ENCODE results near the gene AQP6.

The AQP6 gene

DNA sequence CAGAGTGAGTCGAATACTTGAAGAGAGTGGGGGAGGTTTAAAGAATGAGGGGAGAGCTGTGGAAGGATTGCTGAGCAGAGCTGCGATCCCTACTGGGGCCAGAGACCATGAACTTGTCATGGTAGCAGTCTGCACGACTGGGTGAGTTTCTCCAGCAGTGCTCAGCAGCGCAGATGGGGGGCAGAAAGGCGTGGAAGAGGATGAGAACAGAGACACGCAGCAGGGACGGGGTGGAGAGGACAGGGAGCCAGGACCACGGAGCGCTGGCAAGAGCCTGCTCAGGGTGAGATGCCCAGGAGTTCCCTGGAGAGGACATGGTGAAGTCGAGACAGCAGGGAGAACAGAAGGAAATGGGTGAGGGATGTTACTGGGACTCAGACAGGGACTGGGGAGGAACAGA is 2.1 kb upstream of the AQP6 start:
- H3K4me3 ChIP-seq (ENCODE audit: insufficient read depth in 1 of 2, low read depth in 1 of 2, low read length in 2 of 2) = no peak overlapping the region
- no peak overlapping the region for H4K91ac ChIP-seq (ENCODE audit: low read length)
- no peak overlapping the region for H2BK15ac ChIP-seq (ENCODE audit: low read depth, poor library complexity, severe bottlenecking)
- H3K27me3 ChIP-seq (ENCODE audit: control insufficient read depth in 1 of 2, insufficient read depth in 1 of 2, low read length in 2 of 2) = peaks cover 48 to 71% of the 10 kb centered on the region in 2 experiments
- H3K18ac ChIP-seq (ENCODE audit: low read depth in 1 of 2, low read length in 2 of 2) = no peak overlapping the region
- no peak overlapping the region for H2BK120ac ChIP-seq (ENCODE audit: low read depth, low read length)
- H3K23ac ChIP-seq (ENCODE audit: low read length in 2 of 2) = no peak overlapping the region
- H2AK5ac ChIP-seq (ENCODE audit: low read length, severe bottlenecking) = no peak overlapping the region
- H3K4me2 ChIP-seq (ENCODE audit: low read length, poor library complexity, severe bottlenecking) = no peak overlapping the region
- H3K4ac ChIP-seq (ENCODE audit: low read depth in 1 of 2, low read length in 2 of 2) = no peak overlapping the region
- no peaks in the 10 kb centered on the region for H3K79me1 ChIP-seq (replicated peaks; ENCODE audit: low read length, poor library complexity, severe bottlenecking)
- no peak overlapping the region for H3K27ac ChIP-seq (ENCODE audit: low read length, poor library complexity, severe bottlenecking)
- peaks cover 14% of the 10 kb centered on the region for H3K4me1 ChIP-seq (ENCODE audit: control insufficient read depth, insufficient read depth, low read depth, low read length)
- no peak overlapping the region for H2AFZ ChIP-seq (ENCODE audit: low read depth, low read length)
- H4K8ac ChIP-seq (ENCODE audit: low read length) = no peak overlapping the region
- WGBS = 72% methylated on average over 10 of the region's 10 CpGs
- no peak overlapping the region for H2BK12ac ChIP-seq (ENCODE audit: low read length in 2 of 2)
- no peaks in the 10 kb centered on the region for H3K36me3 ChIP-seq (ENCODE audit: control insufficient read depth in 1 of 2, insufficient read depth in 2 of 2, low read depth in 1 of 2, low read length in 2 of 2)
- H3K14ac ChIP-seq (ENCODE audit: low read length in 2 of 2) = peak overlapping the region in 1 of 2 experiments; percentile 35
- DNase-seq = no peak
- H3K9me3 ChIP-seq (ENCODE audit: control insufficient read depth, low read length) = no peaks in the 10 kb centered on the region
- no peak overlapping the region for H3K9ac ChIP-seq (ENCODE audit: low read length)
- H2BK5ac ChIP-seq (ENCODE audit: low read depth, low read length, poor library complexity, severe bottlenecking) = no peak overlapping the region

DNA sequence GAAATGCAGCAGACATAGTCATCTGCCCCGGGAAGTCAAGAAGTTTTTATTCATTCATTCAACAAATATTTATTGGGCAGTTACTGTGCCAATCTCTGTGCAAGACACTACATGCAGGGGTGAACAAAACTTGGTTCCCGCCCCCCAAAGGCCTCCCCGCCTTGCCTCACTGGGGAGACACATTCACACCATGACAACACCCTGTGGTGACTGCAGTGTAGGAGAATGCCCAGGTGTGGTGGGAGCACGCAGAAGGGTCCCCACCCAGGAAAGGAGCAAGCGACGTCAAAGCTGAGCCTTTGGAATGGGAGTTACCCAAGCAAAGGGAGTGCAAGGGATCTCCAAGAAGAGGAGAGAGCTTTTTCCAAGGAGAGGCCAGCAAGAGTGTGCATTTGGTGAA is 1.6 kb upstream of the AQP6 start:
- H3K4me2 ChIP-seq (ENCODE audit: low read length, poor library complexity, severe bottlenecking) = no peak overlapping the region
- no peak overlapping the region for H2AFZ ChIP-seq (ENCODE audit: low read depth, low read length)
- H3K79me1 ChIP-seq (replicated peaks; ENCODE audit: low read length, poor library complexity, severe bottlenecking) = no peaks in the 10 kb centered on the region
- H3K27ac ChIP-seq (ENCODE audit: low read length, poor library complexity, severe bottlenecking) = no peak overlapping the region
- 90% methylated on average over 5 of the region's 6 CpGs for WGBS
- H2AK5ac ChIP-seq (ENCODE audit: low read length, severe bottlenecking) = no peak overlapping the region
- H2BK120ac ChIP-seq (ENCODE audit: low read depth, low read length) = no peak overlapping the region
- peaks cover 14% of the 10 kb centered on the region for H3K4me1 ChIP-seq (ENCODE audit: control insufficient read depth, insufficient read depth, low read depth, low read length)
- H3K36me3 ChIP-seq (ENCODE audit: control insufficient read depth in 1 of 2, insufficient read depth in 2 of 2, low read depth in 1 of 2, low read length in 2 of 2) = no peaks in the 10 kb centered on the region
- H4K8ac ChIP-seq (ENCODE audit: low read length) = no peak overlapping the region
- no peak overlapping the region for H3K4me3 ChIP-seq (ENCODE audit: insufficient read depth in 1 of 2, low read depth in 1 of 2, low read length in 2 of 2)
- H3K27me3 ChIP-seq (ENCODE audit: control insufficient read depth in 1 of 2, insufficient read depth in 1 of 2, low read length in 2 of 2) = peaks cover 43 to 71% of the 10 kb centered on the region in 2 experiments
- H2BK5ac ChIP-seq (ENCODE audit: low read depth, low read length, poor library complexity, severe bottlenecking) = no peak overlapping the region
- H3K18ac ChIP-seq (ENCODE audit: low read depth in 1 of 2, low read length in 2 of 2) = no peak overlapping the region
- H4K91ac ChIP-seq (ENCODE audit: low read length) = no peak overlapping the region
- H3K14ac ChIP-seq (ENCODE audit: low read length in 2 of 2) = no peak overlapping the region
- no peak overlapping the region for H3K9ac ChIP-seq (ENCODE audit: low read length)
- H3K9me3 ChIP-seq (ENCODE audit: control insufficient read depth, low read length) = no peaks in the 10 kb centered on the region
- H2BK15ac ChIP-seq (ENCODE audit: low read depth, poor library complexity, severe bottlenecking) = no peak overlapping the region
- H2BK12ac ChIP-seq (ENCODE audit: low read length in 2 of 2) = no peak overlapping the region
- no peak overlapping the region for H3K4ac ChIP-seq (ENCODE audit: low read depth in 1 of 2, low read length in 2 of 2)
- DNase-seq = no peak
- H3K23ac ChIP-seq (ENCODE audit: low read length in 2 of 2) = no peak overlapping the region

DNA sequence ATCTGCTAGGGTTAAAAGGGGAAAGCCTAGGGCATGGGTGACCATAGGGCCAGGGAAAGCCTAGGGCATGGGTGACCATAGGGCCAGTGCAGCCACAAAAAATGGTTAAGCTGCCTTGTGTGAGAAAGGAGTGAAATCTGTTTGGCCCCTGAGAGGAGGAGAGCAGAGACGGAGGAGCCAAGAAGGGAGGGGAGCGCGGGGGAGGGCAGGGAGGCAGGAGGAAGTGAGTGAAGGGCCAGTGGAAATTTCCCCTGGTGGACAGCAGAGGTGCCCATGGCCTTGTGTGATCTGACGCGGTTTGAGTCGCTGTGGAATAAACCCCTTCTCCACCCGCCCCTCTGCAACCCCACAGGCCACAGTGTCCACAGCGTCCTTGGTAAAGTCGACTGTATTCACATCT is 618 bp upstream of the AQP6 start:
- no peak overlapping the region for H3K9ac ChIP-seq (ENCODE audit: low read length)
- no peak overlapping the region for H4K8ac ChIP-seq (ENCODE audit: low read length)
- H3K18ac ChIP-seq (ENCODE audit: low read depth in 1 of 2, low read length in 2 of 2) = no peak overlapping the region
- no peaks in the 10 kb centered on the region for H3K9me3 ChIP-seq (ENCODE audit: control insufficient read depth, low read length)
- no peak overlapping the region for H2BK15ac ChIP-seq (ENCODE audit: low read depth, poor library complexity, severe bottlenecking)
- no peak overlapping the region for H2BK12ac ChIP-seq (ENCODE audit: low read length in 2 of 2)
- no peak for DNase-seq
- H3K4me1 ChIP-seq (ENCODE audit: control insufficient read depth, insufficient read depth, low read depth, low read length) = peaks cover 9% of the 10 kb centered on the region
- H2AFZ ChIP-seq (ENCODE audit: low read depth, low read length) = no peak overlapping the region
- no peaks in the 10 kb centered on the region for H3K36me3 ChIP-seq (ENCODE audit: control insufficient read depth in 1 of 2, insufficient read depth in 2 of 2, low read depth in 1 of 2, low read length in 2 of 2)
- H2AK5ac ChIP-seq (ENCODE audit: low read length, severe bottlenecking) = no peak overlapping the region
- H3K79me1 ChIP-seq (replicated peaks; ENCODE audit: low read length, poor library complexity, severe bottlenecking) = no peaks in the 10 kb centered on the region
- no peak overlapping the region for H3K4ac ChIP-seq (ENCODE audit: low read depth in 1 of 2, low read length in 2 of 2)
- 85% methylated on average over 7 of the region's 9 CpGs for WGBS
- no peak overlapping the region for H4K91ac ChIP-seq (ENCODE audit: low read length)
- H2BK120ac ChIP-seq (ENCODE audit: low read depth, low read length) = no peak overlapping the region
- no peak overlapping the region for H2BK5ac ChIP-seq (ENCODE audit: low read depth, low read length, poor library complexity, severe bottlenecking)
- no peak overlapping the region for H3K27ac ChIP-seq (ENCODE audit: low read length, poor library complexity, severe bottlenecking)
- no peak overlapping the region for H3K23ac ChIP-seq (ENCODE audit: low read length in 2 of 2)
- H3K27me3 ChIP-seq (ENCODE audit: control insufficient read depth in 1 of 2, insufficient read depth in 1 of 2, low read length in 2 of 2) = peaks cover 41 to 71% of the 10 kb centered on the region in 2 experiments
- H3K4me3 ChIP-seq (ENCODE audit: insufficient read depth in 1 of 2, low read depth in 1 of 2, low read length in 2 of 2) = no peak overlapping the region
- H3K4me2 ChIP-seq (ENCODE audit: low read length, poor library complexity, severe bottlenecking) = no peak overlapping the region
- H3K14ac ChIP-seq (ENCODE audit: low read length in 2 of 2) = no peak overlapping the region

DNA sequence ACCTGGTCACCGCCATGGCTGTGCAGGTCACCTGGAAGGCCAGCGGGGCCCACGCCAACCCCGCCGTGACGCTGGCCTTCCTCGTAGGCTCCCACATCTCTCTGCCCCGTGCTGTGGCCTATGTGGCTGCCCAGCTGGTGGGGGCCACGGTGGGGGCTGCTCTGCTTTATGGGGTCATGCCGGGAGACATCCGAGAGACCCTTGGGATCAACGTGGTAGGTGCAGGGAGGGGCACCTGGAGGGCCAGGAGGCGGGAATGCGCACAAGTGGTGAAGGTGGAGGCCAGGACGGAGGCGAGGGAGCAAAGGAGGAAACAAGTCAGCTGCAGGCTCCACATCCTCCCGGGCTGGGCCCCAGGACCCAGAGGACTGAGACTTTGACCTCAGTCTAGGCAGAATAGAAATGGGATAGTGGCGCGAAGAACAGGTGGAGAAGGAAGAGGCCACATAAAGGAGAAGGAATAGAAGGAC is 649 bp downstream of the AQP6 start:
- Histone ChIP-seq H2AK5ac (ENCODE audit: low read length, severe bottlenecking) (no peak overlapping the region), H3K79me1 (replicated peaks; ENCODE audit: low read length, poor library complexity, severe bottlenecking) (no peaks in the 10 kb centered on the region), H2AFZ (ENCODE audit: low read depth, low read length) (no peak overlapping the region), H3K9ac (ENCODE audit: low read length) (no peak overlapping the region), H3K9me3 (ENCODE audit: control insufficient read depth, low read length) (no peaks in the 10 kb centered on the region), H3K4me3 (ENCODE audit: insufficient read depth in 1 of 2, low read depth in 1 of 2, low read length in 2 of 2) (no peak overlapping the region), H4K8ac (ENCODE audit: low read length) (no peak overlapping the region), H2BK12ac (ENCODE audit: low read length in 2 of 2) (no peak overlapping the region), H3K4me1 (ENCODE audit: control insufficient read depth, insufficient read depth, low read depth, low read length) (peaks cover 3% of the 10 kb centered on the region), H2BK5ac (ENCODE audit: low read depth, low read length, poor library complexity, severe bottlenecking) (no peak overlapping the region), H3K4me2 (ENCODE audit: low read length, poor library complexity, severe bottlenecking) (no peak overlapping the region), H3K36me3 (ENCODE audit: control insufficient read depth in 1 of 2, insufficient read depth in 2 of 2, low read depth in 1 of 2, low read length in 2 of 2) (no peaks in the 10 kb centered on the region), H3K23ac (ENCODE audit: low read length in 2 of 2) (no peak overlapping the region), H3K14ac (ENCODE audit: low read length in 2 of 2) (no peak overlapping the region), H2BK15ac (ENCODE audit: low read depth, poor library complexity, severe bottlenecking) (no peak overlapping the region), H3K27ac (ENCODE audit: low read length, poor library complexity, severe bottlenecking) (no peak overlapping the region), H3K27me3 (ENCODE audit: control insufficient read depth in 1 of 2, insufficient read depth in 1 of 2, low read length in 2 of 2) (peaks cover 37 to 61% of the 10 kb centered on the region in 2 experiments), H2BK120ac (ENCODE audit: low read depth, low read length) (no peak overlapping the region), H3K18ac (ENCODE audit: low read depth in 1 of 2, low read length in 2 of 2) (no peak overlapping the region), H4K91ac (ENCODE audit: low read length) (peak overlapping the region; percentile 43), H3K4ac (ENCODE audit: low read depth in 1 of 2, low read length in 2 of 2) (no peak overlapping the region)
- WGBS = 93% methylated on average over 19 of the region's 19 CpGs
- DNase-seq = no peak

Measured in mesenchymal stem cell (in vitro differentiated cells and primary cell).